GM18511 (cell line): ENCODE results near the gene MYO15B.

ENCODE experiments used
- ATAC-seq: cut with Tn5 transposase; IDR thresholded peaks from one replicate; pipeline ENCODE4 v1.9.1; 2021; ENCODE audit warnings: mild to moderate bottlenecking, moderate library complexity; ENCODE audit not compliant: unreplicated experiment

The MYO15B gene

GRCh38 chr17:75658237-75658636, 70.6 kb downstream of the MYO15B start:
- ATAC-seq = no peak

- no peak for ATAC-seq
Observed at GRCh38 chr17:75661531-75661930, 73.9 kb downstream of the MYO15B start.

- ATAC-seq = no peak
Observed at GRCh38 chr17:75662511-75662910, 74.9 kb downstream of the MYO15B start.

GRCh38 chr17:75664099-75664549, 76.5 kb downstream of the MYO15B start:
- peak; percentile 76 for ATAC-seq

- no peak for ATAC-seq
Observed at GRCh38 chr17:75665981-75666380, 78.4 kb downstream of the MYO15B start.

GRCh38 chr17:75666959-75667790, 79.6 kb downstream of the MYO15B start, which contains the start of the genes RECQL5 and SAP30BP:
Gene RECQL5 (minus strand): TSS chr17:75667154. CDS start chr17:75666557, 597 bp downstream.
Gene SAP30BP (plus strand): TSS chr17:75667338. CDS start chr17:75667373, 35 bp downstream.
- ATAC-seq = peak; percentile 73

- no peak for ATAC-seq
Observed at GRCh38 chr17:75667825-75668224, 80.2 kb downstream of the MYO15B start.

GRCh38 chr17:75668489-75668888, 80.9 kb downstream of the MYO15B start:
- ATAC-seq = no peak

GRCh38 chr17:75670868-75671267, 83.3 kb downstream of the MYO15B start:
- ATAC-seq = no peak

GRCh38 chr17:75672011-75672410, 84.4 kb downstream of the MYO15B start:
- ATAC-seq = no peak

GRCh38 chr17:75673487-75673886, 85.9 kb downstream of the MYO15B start:
- no peak for ATAC-seq
